Adipocyte (in vitro differentiated cells): ENCODE data around the gene RTN4RL1.
"Not testable (repeated sequence)": the region's sequence is repeated elsewhere in the genome, so short reads cannot be mapped to it uniquely, and the experiment has no call there.

Experiments
- DNase-seq: peaks from one replicate; pipeline ENCODE4 v3.0.0-alpha.2; 2015; ENCODE audit warnings: low read depth
- H3K27me3 ChIP-seq: replicated peaks from 2 replicates; pipeline ENCODE4 v1.7.0; 2013; ENCODE audit warnings: mild to moderate bottlenecking, low read length, moderate library complexity; ENCODE audit not compliant: control insufficient read depth, insufficient read depth
- H3K36me3 ChIP-seq: 2 replicates; pipeline ENCODE4 v1.7.0; 2013; ENCODE audit warnings: low read length, mild to moderate bottlenecking, moderate library complexity; ENCODE audit not compliant: control insufficient read depth, insufficient read depth, severe bottlenecking
- H3K4me1 ChIP-seq: 2 replicates; pipeline ENCODE4 v1.7.0; 2013; ENCODE audit warnings: mild to moderate bottlenecking, low read length, moderate library complexity; ENCODE audit not compliant: control insufficient read depth, insufficient read depth
- H3K4me3 ChIP-seq: 2 replicates; pipeline ENCODE4 v1.7.0; 2013; ENCODE audit warnings: mild to moderate bottlenecking, low read length, moderate library complexity
- H3K9ac ChIP-seq: 2 replicates; pipeline ENCODE4 v1.7.0; 2013; ENCODE audit warnings: mild to moderate bottlenecking, low read length, moderate library complexity
- H3K9me3 ChIP-seq: 2 replicates; pipeline ENCODE4 v1.7.0; 2013; ENCODE audit warnings: mild to moderate bottlenecking, low read length, moderate library complexity; ENCODE audit not compliant: control insufficient read depth

The RTN4RL1 gene

GRCh38 chr17:1995321-1995892 is 29.7 kb downstream of the RTN4RL1 start:
- Histone ChIP-seq H3K4me1 (peaks cover 24% of the 10 kb centered on the region), H3K9me3 (no peaks in the 10 kb centered on the region), H3K36me3 (no peaks in the 10 kb centered on the region), H3K4me3 (no peak overlapping the region), H3K9ac (no peak overlapping the region), H3K27me3 (peaks cover 3% of the 10 kb centered on the region)
- no peak for DNase-seq

- Histone ChIP-seq H3K9ac (no peak overlapping the region), H3K9me3 (no peaks in the 10 kb centered on the region), H3K4me1 (peaks cover 22% of the 10 kb centered on the region), H3K4me3 (no peak overlapping the region), H3K27me3 (peaks cover 3% of the 10 kb centered on the region), H3K36me3 (no peaks in the 10 kb centered on the region)
- DNase-seq: no peak
Observed at GRCh38 chr17:1994707-1995106, 30.4 kb downstream of the RTN4RL1 start.

- Histone ChIP-seq H3K4me3 (no peak overlapping the region), H3K9me3 (no peaks in the 10 kb centered on the region), H3K9ac (no peak overlapping the region), H3K36me3 (no peaks in the 10 kb centered on the region), H3K27me3 (peaks cover 3% of the 10 kb centered on the region), H3K4me1 (peaks cover 23% of the 10 kb centered on the region)
- no peak for DNase-seq
Observed at GRCh38 chr17:1992541-1992940, 32.6 kb downstream of the RTN4RL1 start.

DNA sequence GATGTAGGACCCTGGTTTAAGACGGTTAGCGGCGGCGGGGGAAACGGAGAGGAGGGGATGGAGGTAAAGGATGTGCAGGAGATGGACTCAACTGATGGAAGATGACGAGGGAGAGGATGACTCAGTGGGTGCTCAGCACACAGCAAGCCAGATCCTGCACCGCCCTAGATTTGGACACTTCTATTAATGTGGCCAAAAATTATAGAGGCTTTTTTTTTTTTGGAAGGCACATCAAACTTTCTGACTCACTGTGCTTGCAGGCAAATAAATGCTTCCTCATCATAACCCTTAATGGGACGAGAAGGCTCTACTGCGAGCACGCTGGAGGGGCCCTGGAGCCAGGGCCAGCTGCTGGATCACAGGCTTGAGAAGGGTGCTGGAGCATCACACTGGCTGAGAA is 36.0 kb downstream of the RTN4RL1 start:
- peak overlapping the region; percentile 36 for H3K4me3 ChIP-seq
- H3K4me1 ChIP-seq: peaks cover 15% of the 10 kb centered on the region
- peaks cover under 1% of the 10 kb centered on the region for H3K27me3 ChIP-seq
- H3K9me3 ChIP-seq: no peaks in the 10 kb centered on the region
- DNase-seq: peak; percentile 77
- peak overlapping the region; percentile 57 for H3K9ac ChIP-seq
- H3K36me3 ChIP-seq: no peaks in the 10 kb centered on the region

- Histone ChIP-seq H3K9me3 (no peaks in the 10 kb centered on the region), H3K4me1 (peaks cover 15% of the 10 kb centered on the region), H3K27me3 (no peaks in the 10 kb centered on the region), H3K4me3 (no peak overlapping the region), H3K9ac (no peak overlapping the region), H3K36me3 (peaks cover under 1% of the 10 kb centered on the region)
- DNase-seq: no peak
Observed at GRCh38 chr17:1986783-1987451, 38.2 kb downstream of the RTN4RL1 start.

DNA sequence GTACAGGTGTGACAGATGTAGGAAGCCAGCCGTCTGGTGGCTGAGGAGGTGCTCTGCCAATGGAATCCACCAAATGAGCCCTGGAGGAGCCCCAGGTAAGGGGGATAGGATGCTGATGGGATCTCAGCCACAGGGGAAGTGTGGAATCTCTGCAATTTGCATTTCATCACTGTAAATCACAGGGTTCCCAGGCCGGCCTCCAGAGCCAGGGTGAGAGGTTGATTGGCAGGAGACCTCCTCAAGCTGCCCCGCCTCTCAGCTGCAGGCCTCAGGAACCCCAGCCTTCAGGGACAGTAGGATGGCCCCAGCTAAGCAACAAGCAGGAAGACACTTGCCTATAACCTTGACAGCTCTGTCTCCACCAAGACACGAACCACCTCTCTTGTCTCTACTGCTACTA is 39.4 kb downstream of the RTN4RL1 start:
- DNase-seq: no peak
- no peak overlapping the region for H3K9ac ChIP-seq
- H3K4me3 ChIP-seq: no peak overlapping the region
- H3K9me3 ChIP-seq: no peaks in the 10 kb centered on the region
- no peaks in the 10 kb centered on the region for H3K27me3 ChIP-seq
- H3K4me1 ChIP-seq: peaks cover 25% of the 10 kb centered on the region
- H3K36me3 ChIP-seq: peaks cover 4% of the 10 kb centered on the region

DNA sequence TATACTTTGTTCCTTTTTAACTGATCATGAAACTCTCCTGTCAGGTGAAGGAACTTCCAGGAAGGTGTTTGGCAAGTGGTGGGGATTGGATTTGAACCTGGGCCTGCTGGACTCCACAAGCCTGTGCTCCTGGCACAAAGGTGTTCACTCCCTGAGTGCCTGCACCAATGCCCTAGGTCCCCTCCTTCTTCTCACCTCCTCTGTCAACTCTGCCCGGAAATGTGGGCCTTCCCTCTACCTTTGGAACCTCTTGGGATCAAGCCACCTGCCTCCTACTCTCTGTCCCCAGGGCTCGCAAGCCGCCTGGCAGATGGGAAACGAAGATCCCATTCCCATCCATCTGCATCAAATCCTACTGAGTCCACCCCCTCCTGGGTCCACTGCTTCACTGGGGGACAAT is 40.0 kb downstream of the RTN4RL1 start:
- H3K9ac ChIP-seq: no peak overlapping the region
- peaks cover 25% of the 10 kb centered on the region for H3K4me1 ChIP-seq
- H3K36me3 ChIP-seq: peaks cover 4% of the 10 kb centered on the region
- DNase-seq: no peak
- no peaks in the 10 kb centered on the region for H3K27me3 ChIP-seq
- H3K9me3 ChIP-seq: no peaks in the 10 kb centered on the region
- no peak overlapping the region for H3K4me3 ChIP-seq

DNA sequence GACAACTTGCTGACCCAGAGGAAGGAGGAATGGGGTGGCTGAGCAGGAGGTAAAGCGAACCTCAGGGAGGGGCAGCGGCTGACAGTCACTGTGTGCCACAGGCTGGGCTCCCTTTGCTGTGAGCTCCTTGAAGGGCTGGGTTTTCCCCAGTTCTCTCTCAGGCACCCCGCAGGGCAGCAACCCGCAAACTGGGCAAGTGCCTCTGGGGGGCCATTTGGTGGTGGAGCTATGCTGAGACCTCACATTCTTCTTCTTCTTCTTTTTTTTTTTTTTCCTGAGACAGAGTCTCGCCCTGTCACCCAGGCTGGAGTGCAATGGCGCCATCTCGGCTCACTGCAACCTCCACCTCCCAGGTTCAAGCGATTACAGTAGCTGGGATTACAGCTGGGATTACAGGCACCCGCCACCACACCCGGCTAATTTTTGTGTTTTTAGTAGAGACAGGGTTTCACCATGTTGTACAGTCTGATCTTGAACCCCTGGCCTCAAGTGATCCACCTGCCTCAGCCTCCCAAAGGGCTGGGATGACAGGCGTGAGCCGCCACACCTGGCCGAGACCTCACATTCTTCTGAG is 42.3 kb downstream of the RTN4RL1 start:
- H3K4me1 ChIP-seq: peaks cover 20% of the 10 kb centered on the region
- not testable (repeated sequence) for H3K36me3 ChIP-seq, H3K9me3 ChIP-seq, DNase-seq, H3K27me3 ChIP-seq, H3K4me3 ChIP-seq, H3K9ac ChIP-seq

- no peak overlapping the region for H3K9ac ChIP-seq
Observed at GRCh38 chr17:1980665-1981250, 44.4 kb downstream of the RTN4RL1 start.

DNA sequence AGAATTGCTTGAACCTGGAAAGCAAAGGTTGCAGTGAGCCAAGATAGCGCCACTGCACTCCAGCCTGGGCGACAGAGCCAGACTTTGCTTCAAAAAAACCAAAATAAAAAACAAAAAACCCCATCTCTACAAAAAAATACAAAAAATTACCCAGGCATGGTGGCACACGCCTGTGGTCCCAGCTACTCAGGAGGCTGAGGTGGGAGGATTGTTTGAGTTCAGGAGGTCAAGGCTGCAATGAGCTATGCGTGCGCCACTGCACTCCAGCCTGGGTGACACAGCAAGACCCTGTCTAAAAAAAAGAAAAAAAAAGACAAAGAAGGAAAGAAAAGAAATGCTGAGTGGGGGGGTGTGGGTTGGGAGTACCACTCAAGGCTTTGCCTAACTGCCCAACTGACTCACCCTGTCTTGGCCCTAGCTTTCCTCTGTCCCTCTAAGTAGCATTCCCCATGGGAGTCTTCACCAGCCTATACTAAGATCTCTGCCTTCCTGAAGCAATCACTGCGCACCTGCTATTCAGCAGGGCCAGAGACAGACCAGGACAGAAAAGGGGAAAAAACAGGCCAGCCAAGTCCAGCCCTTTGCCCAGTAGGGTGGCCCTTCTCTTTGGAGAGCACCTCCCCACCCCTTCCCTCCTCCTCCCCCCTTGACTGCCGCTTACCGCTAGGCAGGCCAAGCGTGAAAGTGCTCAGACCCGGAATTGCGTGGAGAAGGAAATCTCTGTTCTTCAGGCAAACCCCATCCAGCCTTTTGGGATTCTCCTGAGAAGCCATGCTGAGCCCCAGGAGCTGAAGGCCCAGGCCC is 45.8 kb downstream of the RTN4RL1 start:
- H3K9me3 ChIP-seq: no peaks in the 10 kb centered on the region
- H3K9ac ChIP-seq: no peak overlapping the region
- peaks cover 23% of the 10 kb centered on the region for H3K27me3 ChIP-seq
- peaks cover 4% of the 10 kb centered on the region for H3K36me3 ChIP-seq
- no peak for DNase-seq
- H3K4me1 ChIP-seq: peaks cover 22% of the 10 kb centered on the region
- H3K4me3 ChIP-seq: no peak overlapping the region

More at GRCh38 chr17:1980665-1981250, 44.4 kb downstream of the RTN4RL1 start:
- no peak overlapping the region for H3K4me3 ChIP-seq
- H3K36me3 ChIP-seq: peaks cover 4% of the 10 kb centered on the region
- H3K27me3 ChIP-seq: peaks cover 15% of the 10 kb centered on the region
- H3K4me1 ChIP-seq: peaks cover 22% of the 10 kb centered on the region
- no peak for DNase-seq
- H3K9me3 ChIP-seq: no peaks in the 10 kb centered on the region
